SK-N-MC (cell line): ENCODE measurements around the gene PPP2R3B.
"Not testable (repeated sequence)": the region's sequence is repeated elsewhere in the genome, so short reads cannot be mapped to it uniquely, and the experiment has no call there.

Source experiments
- DNase-seq: peaks from one replicate; pipeline ENCODE4 v3.0.0-alpha.2; 2011; ENCODE audit warnings: low read depth, low spot score
- H3K27ac ChIP-seq: fragments of 200-600 bp; sonication (generic); 2 replicates; pipeline ENCODE4 v1.5.1; 2016; ENCODE audit warnings: mixed run types
- H3K36me3 ChIP-seq: fragments of 200-600 bp; sonication (generic); 2 replicates; pipeline ENCODE4 v1.6.1; 2017; ENCODE audit warnings: antibody characterized with exemption, low read length, mixed read lengths; ENCODE audit not compliant: insufficient read depth
- H3K4me3 ChIP-seq: fragments of 200-600 bp; sonication (generic); 2 replicates; pipeline ENCODE4 v1.5.1; 2016
- H3K9ac ChIP-seq: fragments of 200-600 bp; sonication (generic); 2 replicates; pipeline ENCODE4 v1.8.0; 2017; ENCODE audit warnings: mixed run types, mixed read lengths; ENCODE audit not compliant: insufficient read length
- H3K9me3 ChIP-seq: fragments of 200-600 bp; sonication (generic); 2 replicates; pipeline ENCODE4 v1.6.1; 2017; ENCODE audit warnings: low read depth, mild to moderate bottlenecking, antibody characterized with exemption, low read length, moderate library complexity, mixed read lengths
- EZH2 ChIP-seq: fragments of 200-600 bp; sonication (generic); IDR thresholded peaks from one replicate; pipeline ENCODE4 v1.6.1; 2017; ENCODE audit warnings: antibody characterized with exemption
- FOXP2 ChIP-seq: optimal IDR thresholded peaks from 2 replicates; pipeline ENCODE3; 2011; ENCODE audit warnings: mild to moderate bottlenecking, moderate library complexity; ENCODE audit not compliant: insufficient read depth; ENCODE audit errors: extremely low read length, control extremely low read depth
- POLR2AphosphoS5 ChIP-seq: IDR thresholded peaks from 2 replicates; pipeline ENCODE4 v1.6.1; 2012; ENCODE audit warnings: mild to moderate bottlenecking, low read depth, low read length, borderline replicate concordance

The PPP2R3B gene

DNA sequence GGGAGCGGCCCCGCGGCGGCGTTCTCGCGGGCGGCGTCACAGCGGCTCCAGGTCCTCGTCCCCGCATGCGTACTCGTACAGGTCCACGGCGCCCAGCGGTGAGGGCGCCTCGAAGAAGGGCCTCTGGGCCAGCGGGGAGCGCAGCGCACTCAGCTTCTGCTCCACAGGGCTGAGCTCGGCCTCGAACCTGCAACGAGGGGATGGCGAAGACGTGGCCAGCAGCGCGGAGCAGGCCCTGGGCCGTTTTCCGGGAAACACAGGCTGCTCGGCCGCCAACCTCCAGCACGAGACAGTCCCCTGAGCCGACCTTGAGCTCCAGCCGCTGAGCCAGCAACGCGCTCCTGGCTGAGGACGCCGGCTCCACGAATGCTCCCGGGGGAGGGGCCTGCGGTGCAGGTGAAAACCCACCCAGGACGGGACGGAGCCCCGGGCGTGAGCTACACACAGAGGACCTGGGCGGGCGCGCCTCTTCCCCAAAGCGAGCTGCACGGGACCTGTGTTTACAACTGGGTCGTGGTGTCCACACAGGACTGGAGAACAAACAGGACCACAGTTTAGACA is 52.3 kb downstream of the PPP2R3B start:
- no peak overlapping the region for H3K27ac ChIP-seq
- TF ChIP-seq EZH2 (no peak), FOXP2 (no peak), POLR2AphosphoS5 (no peak)
- H3K9me3 ChIP-seq, result no peaks in the 10 kb centered on the region
- no peak overlapping the region for H3K4me3 ChIP-seq
- DNase-seq, result no peak
- no peaks in the 10 kb centered on the region; the same call in 1 of the 2 replicates for H3K36me3 ChIP-seq
- no peak overlapping the region for H3K9ac ChIP-seq

GRCh38 chrX:333611-334311 is 52.9 kb downstream of the PPP2R3B start:
- H3K9me3 ChIP-seq, result no peaks in the 10 kb centered on the region
- H3K36me3 ChIP-seq, result no peaks in the 10 kb centered on the region; the same call in 1 of the 2 replicates
- no peak for DNase-seq
- no peak overlapping the region for H3K27ac ChIP-seq
- no peak overlapping the region for H3K4me3 ChIP-seq
- H3K9ac ChIP-seq, result no peak overlapping the region
- TF ChIP-seq FOXP2, result no peak
- TF ChIP-seq EZH2, result no peak
- TF ChIP-seq POLR2AphosphoS5, result no peak

GRCh38 chrX:332916-333610 is 53.6 kb downstream of the PPP2R3B start:
- Histone ChIP-seq H3K4me3 (no peak overlapping the region), H3K36me3 (no peaks in the 10 kb centered on the region), H3K9me3 (no peaks in the 10 kb centered on the region), H3K27ac (no peak overlapping the region), H3K9ac (no peak overlapping the region)
- no peak for DNase-seq
- TF ChIP-seq FOXP2, result no peak
- TF ChIP-seq EZH2, result no peak
- no peak for TF ChIP-seq POLR2AphosphoS5

DNA sequence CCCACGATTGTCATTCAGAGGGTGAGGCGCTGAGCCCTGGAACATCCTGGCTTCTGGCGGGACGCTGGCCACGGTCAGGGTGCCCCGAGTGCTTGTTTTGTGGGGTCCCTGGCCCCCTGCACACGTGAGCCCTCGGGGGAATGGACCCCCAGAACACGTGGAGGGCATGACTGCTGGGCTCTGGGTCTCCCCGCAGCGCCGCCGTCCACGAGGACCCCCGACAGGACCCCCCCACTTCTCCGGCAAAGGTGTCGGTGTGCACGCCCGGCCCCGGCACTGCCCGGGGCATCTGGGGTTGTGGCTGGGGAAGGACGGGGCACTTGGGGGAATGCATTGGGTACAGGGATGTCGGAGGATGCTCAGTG is 54.2 kb downstream of the PPP2R3B start:
- no peak overlapping the region for H3K9ac ChIP-seq
- H3K27ac ChIP-seq, result no peak overlapping the region
- no peak overlapping the region for H3K4me3 ChIP-seq
- no peak for TF ChIP-seq POLR2AphosphoS5
- TF ChIP-seq FOXP2, result no peak
- no peak for TF ChIP-seq EZH2
- H3K36me3 ChIP-seq, result no peaks in the 10 kb centered on the region
- no peak for DNase-seq
- no peaks in the 10 kb centered on the region for H3K9me3 ChIP-seq

- Histone ChIP-seq H3K27ac (no peak overlapping the region), H3K36me3 (no peaks in the 10 kb centered on the region), H3K9me3 (no peaks in the 10 kb centered on the region), H3K9ac (no peak overlapping the region), H3K4me3 (no peak overlapping the region)
- DNase-seq, result no peak
- TF ChIP-seq POLR2AphosphoS5 (no peak), FOXP2 (no peak), EZH2 (no peak)
Measured at GRCh38 chrX:331825-332495, 54.7 kb downstream of the PPP2R3B start.

GRCh38 chrX:331151-331824 is 55.4 kb downstream of the PPP2R3B start:
- H3K9me3 ChIP-seq, result no peaks in the 10 kb centered on the region
- no peak for DNase-seq
- no peaks in the 10 kb centered on the region for H3K36me3 ChIP-seq
- TF ChIP-seq POLR2AphosphoS5 (no peak), EZH2 (no peak), FOXP2 (no peak)
- no peak overlapping the region for H3K9ac ChIP-seq
- no peak overlapping the region for H3K4me3 ChIP-seq
- H3K27ac ChIP-seq, result no peak overlapping the region

- no peak overlapping the region for H3K4me3 ChIP-seq
- TF ChIP-seq EZH2 (no peak), POLR2AphosphoS5 (no peak), FOXP2 (no peak)
- no peak overlapping the region for H3K27ac ChIP-seq
- no peak overlapping the region for H3K9ac ChIP-seq
- H3K9me3 ChIP-seq, result no peaks in the 10 kb centered on the region
- no peaks in the 10 kb centered on the region for H3K36me3 ChIP-seq
- DNase-seq, result no peak
Measured at GRCh38 chrX:330726-331150, 56.0 kb downstream of the PPP2R3B start.

DNA sequence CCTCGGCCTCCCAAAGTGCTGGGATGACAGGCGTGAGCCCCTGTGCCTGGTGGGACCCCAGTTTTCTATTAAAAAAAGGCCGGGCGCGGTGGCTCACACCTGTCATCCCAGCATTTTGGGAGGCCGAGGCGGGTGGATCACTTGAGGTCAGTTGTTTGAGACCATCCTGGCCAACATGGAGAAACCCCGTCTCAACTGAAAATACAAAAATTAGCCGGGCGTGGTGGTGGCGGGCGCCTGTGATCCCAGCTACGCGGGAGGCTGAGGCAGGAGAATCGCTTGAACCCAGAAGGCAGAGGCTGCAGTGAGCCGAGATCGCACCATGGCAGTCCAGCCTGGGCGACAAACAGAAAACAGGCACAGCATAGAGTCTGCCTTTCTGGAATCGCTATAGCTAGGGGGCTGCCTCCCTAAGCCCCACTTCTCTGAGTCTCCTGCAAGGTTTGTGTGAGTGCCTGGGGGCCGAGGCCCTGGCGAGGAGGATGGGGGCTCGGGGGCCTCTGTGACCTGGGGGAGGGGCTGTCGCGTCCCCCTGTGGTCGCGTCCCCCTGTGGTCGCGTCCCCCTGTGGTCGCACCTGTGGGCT is 56.5 kb downstream of the PPP2R3B start:
- not testable (repeated sequence) for H3K27ac ChIP-seq, H3K36me3 ChIP-seq, DNase-seq, H3K9me3 ChIP-seq, H3K9ac ChIP-seq, H3K4me3 ChIP-seq
